K562 (cell line): Measurements from ENCODE around the gene SYCP2. TPM values are rescaled to one million over a fixed set of nuclear protein-coding genes. Genes with fewer than 3 reads are reported as not detected.

ENCODE experiments used
- ATAC-seq: fragments of 200-7000 bp; cut with Tn5 transposase; 3 replicates; pipeline ENCODE4 v1.9.1; 2020; ENCODE audit warnings: moderate library complexity
- BruUV-seq: library from RNA; stranded (reverse); fragments of 400-500 nt; replicated peaks from 2 replicates; lab custom pipeline; 2021; lab: Mats Ljungman, UMichigan
- CTCF ChIA-PET: fragments of 300-600 bp; formaldehyde crosslinking; extraction: SDS; loops from one replicate; lab custom pipeline; 2021; ENCODE audit warnings: low intra/inter-chr PET ratio; lab: Yijun Ruan, JAX
- POLR2A ChIA-PET: fragments of 300-600, 350-650 bp; sonication (Branson Sonifier 250); formaldehyde crosslinking; extraction: SDS; loops from one replicate; lab custom pipeline; 2021; ENCODE audit warnings: antibody characterized with exemption, inconsistent platforms; lab: Yijun Ruan, JAX
- DNase-seq, 4 experiments: peaks; one replicate each; pipeline versions ENCODE4 v3.0.0 to v3.0.0-alpha.2; 2011 to 2018; ENCODE audit warnings: low spot score in 3 of 4, mixed read lengths in 3 of 4; ENCODE audit errors: extremely low read depth in 1 of 4
- FAIRE-seq: peaks from 2 replicates; lab custom pipeline; 2011; peaks lifted over from hg19 to GRCh38; lab: Jason Lieb, UNC
- H2AFZ ChIP-seq: 2 replicates; pipeline ENCODE4 v1.6.0; 2011; ENCODE audit warnings: low read depth, low read length, control low read depth, inconsistent platforms
- H3K27ac ChIP-seq: fragments of 200-600 bp; 3 replicates; pipeline ENCODE4 v1.8.0; 2011; ENCODE audit warnings: low read depth, mild to moderate bottlenecking, control low read depth, inconsistent platforms, low read length, moderate library complexity, mixed read lengths; ENCODE audit errors: extremely low read depth
- H3K27me3 ChIP-seq, 2 experiments: fragments of 300-600 bp in 1 of 2; 2 replicates in 1 of 2; 3 replicates in 1 of 2; pipeline versions ENCODE4 v1.6.0 to v1.8.0; 2011; ENCODE audit warnings: inconsistent platforms in 2 of 2, low read length in 2 of 2, mild to moderate bottlenecking in 1 of 2, mixed read lengths in 1 of 2, moderate library complexity in 1 of 2; ENCODE audit not compliant: control insufficient read depth in 2 of 2, insufficient read depth in 2 of 2
- H3K36me3 ChIP-seq: fragments of 300-600 bp; 3 replicates; pipeline ENCODE4 v1.8.0; 2011; ENCODE audit warnings: mild to moderate bottlenecking, low read length, inconsistent platforms; ENCODE audit not compliant: control insufficient read depth, insufficient read depth
- H3K4me1 ChIP-seq, 2 experiments: fragments of 200-600 bp in 1 of 2; replicated peaks in 1 of 2; 2 replicates in 1 of 2; 3 replicates in 1 of 2; pipeline versions ENCODE4 v1.5.1 to v1.8.0; 2011; ENCODE audit warnings: inconsistent platforms in 2 of 2, low read length in 2 of 2, mild to moderate bottlenecking in 1 of 2, mixed read lengths in 1 of 2, moderate library complexity in 1 of 2; ENCODE audit not compliant: control insufficient read depth in 2 of 2, insufficient read depth in 2 of 2
- H3K4me2 ChIP-seq: 2 replicates; pipeline ENCODE4 v1.6.1; 2011; ENCODE audit warnings: low read length, control low read depth, inconsistent platforms, mixed read lengths; ENCODE audit not compliant: insufficient read depth
- H3K4me3 ChIP-seq: fragments of 200-600 bp; sonication (generic), shearing (Covaris generic); 2 replicates; pipeline ENCODE4 v1.5.1; 2016; ENCODE audit warnings: control low read depth, inconsistent platforms
- H3K79me2 ChIP-seq: fragments of 200-600 bp; 3 replicates; pipeline ENCODE4 v1.8.0; 2011; ENCODE audit warnings: low read length, inconsistent platforms; ENCODE audit not compliant: control insufficient read depth, insufficient read depth
- H3K9ac ChIP-seq, 2 experiments: 2 replicates each; pipeline versions ENCODE4 v1.6.0 to v1.6.1; 2011; ENCODE audit warnings: low read depth in 2 of 2, low read length in 2 of 2, control low read depth in 1 of 2, inconsistent platforms in 1 of 2, mild to moderate bottlenecking in 1 of 2, mixed read lengths in 1 of 2; ENCODE audit not compliant: insufficient read depth in 1 of 2
- H3K9me1 ChIP-seq: one replicate; pipeline ENCODE4 v1.6.0; 2011; ENCODE audit warnings: inconsistent platforms, mild to moderate bottlenecking, low read length, moderate library complexity; ENCODE audit not compliant: control insufficient read depth, insufficient read depth
- H3K9me3 ChIP-seq: replicated peaks from 2 replicates; pipeline ENCODE4 v1.5.1; 2011; ENCODE audit warnings: low read depth, low read length, inconsistent platforms; ENCODE audit not compliant: control insufficient read depth, insufficient read depth
- H4K20me1 ChIP-seq: replicated peaks from 2 replicates; pipeline ENCODE4 v1.6.1; 2011; ENCODE audit warnings: low read length, inconsistent platforms, mixed read lengths; ENCODE audit not compliant: control insufficient read depth, insufficient read depth
- ARHGAP35 ChIP-seq: fragments of 450-650 bp; IDR thresholded peaks from 2 replicates; pipeline ENCODE4 v1.6.1; 2018; ENCODE audit not compliant: partially characterized antibody
- CREB3L1 ChIP-seq: fragments of 450-650 bp; IDR thresholded peaks from 2 replicates; pipeline ENCODE4 v1.6.1; 2014; ENCODE audit warnings: low read depth, mild to moderate bottlenecking, moderate library complexity, borderline replicate concordance
- ESRRB ChIP-seq: fragments of 250-450 bp; sonication (Bioruptor Pico); IDR thresholded peaks from 2 replicates; pipeline ENCODE4 v1.5.0; 2020; ENCODE audit warnings: mild to moderate bottlenecking, moderate library complexity, borderline replicate concordance
- ETS2 ChIP-seq: IDR thresholded peaks from 2 replicates; pipeline ENCODE4 v1.6.1; 2016; ENCODE audit warnings: borderline replicate concordance, missing genetic modification characterization, mild to moderate bottlenecking, moderate library complexity, missing compliant biosample characterization; ENCODE audit not compliant: poor library complexity, severe bottlenecking
- HDAC2 ChIP-seq: fragments of 450-650 bp; IDR thresholded peaks from 2 replicates; pipeline ENCODE4 v1.6.1; 2016; ENCODE audit warnings: mild to moderate bottlenecking
- HNRNPUL1 ChIP-seq: fragments of 200-400 bp; formaldehyde crosslinking; IDR thresholded peaks from 2 replicates; pipeline ENCODE4 v1.6.1; 2017; ENCODE audit warnings: low read length
- RBM39 ChIP-seq: fragments of 200-400 bp; formaldehyde crosslinking; optimal IDR thresholded peaks from 2 replicates; pipeline ENCODE3; 2018; ENCODE audit warnings: low read depth, low read length
- RFX7 ChIP-seq: fragments of 250-450 bp; sonication (Bioruptor Pico); IDR thresholded peaks from 2 replicates; pipeline ENCODE4 v1.5.1; 2021; ENCODE audit warnings: mild to moderate bottlenecking
- ZBTB43 ChIP-seq: sonication (generic); formaldehyde crosslinking; IDR thresholded peaks from 2 replicates; pipeline ENCODE4 v1.8.0; 2023; ENCODE audit warnings: mild to moderate bottlenecking, missing genetic modification reagents
- ZFP36 ChIP-seq: fragments of 150-350 bp; IDR thresholded peaks from 2 replicates; pipeline ENCODE4 v1.6.1; 2018; ENCODE audit warnings: low read length, low read depth; ENCODE audit not compliant: partially characterized antibody
- ZNF431 ChIP-seq: sonication (generic); formaldehyde crosslinking; IDR thresholded peaks from 2 replicates; pipeline ENCODE4 v1.8.0; 2022; ENCODE audit warnings: mild to moderate bottlenecking, missing genetic modification reagents
- WGBS: fragments of 100-300 bp; shearing (Covaris generic); methylation state at CpG from one replicate; pipeline ENCODE4 v1.1.6; 2016; ENCODE audit warnings: low coverage, mixed read lengths; ENCODE audit not compliant: insufficient coverage; ENCODE audit errors: missing lambda C conversion rate; 5-methylcytosine and 5-hydroxymethylcytosine counted together
- in situ Hi-C: fragments of 300-500 bp; cut with MboI; formaldehyde crosslinking; loops from 4 replicates; pipeline ENCODE4 v1.15.0; 2018; ENCODE audit warnings: inconsistent platforms, mixed read lengths
- intact Hi-C: fragments of 100-400 bp; cut with micrococcal nuclease; formaldehyde crosslinking; loops from 2 replicates; pipeline ENCODE4 v1.14.2; 2022
- polyA plus RNA-seq, 8 experiments: library from polyadenylated mRNA; depleted of rRNA in 4 of 8; stranded (reverse) in 5 of 8; unstranded in 3 of 8; fragments of >200 nt; fragmentation: Nextera tagmentation in 2 of 8; fragmentation: Illumina TruSeq in 1 of 8; extraction: Ambion mirVana in 2 of 8; extraction: Trizol in 1 of 8; gene quantifications; 2 replicates each; pipeline versions ENCODE4 v1.2.1 to v1.2.3, GENCODE V29; 2011 to 2014; ENCODE audit warnings: inconsistent platforms in 1 of 8, missing spikeins in 1 of 8
- total RNA-seq, 7 experiments: library from RNA; depleted of rRNA in 6 of 7; stranded (reverse); fragments of >200 nt in 6 of 7; fragmentation: Illumina TruSeq in 2 of 7; extraction: Trizol in 2 of 7; gene quantifications; 2 replicates each; pipeline versions ENCODE4 v1.2.1 to v1.2.3, GENCODE V29; 2011 to 2021; ENCODE audit warnings: low replicate concordance in 1 of 7

SYCP2 gene
- total and polyA plus RNA-seq, 9 of the 15 experiments (the other 6 are each of a cell fraction or from before 2014, with no cell fraction given) = 0.24 to 1.6 (median 0.67) TPM

GRCh38 chr20:59829786-59830664 lies 103.4 kb downstream of the SYCP2 start:
- no peak overlapping the region for H3K27ac ChIP-seq
- no peaks in the 10 kb centered on the region for H4K20me1 ChIP-seq
- H3K9ac ChIP-seq = no peak overlapping the region
- POLR2A ChIA-PET = interaction anchor here (0.6 kb wide), 1 partner anchor 10 kb away, joined by 3 read pairs; no protein-coding TSS in a partner anchor
- no peaks in the 10 kb centered on the region for H3K4me1 ChIP-seq
- H3K79me2 ChIP-seq = no peaks in the 10 kb centered on the region
- H3K4me3 ChIP-seq = no peak overlapping the region
- TF ChIP-seq CREB3L1 (no peak), HDAC2 (no peak), HNRNPUL1 (no peak), ZNF431 (CRISPR knock-in tag) (no peak), RBM39 (no peak), ETS2 (tag) (no peak), RFX7 (CRISPR knock-in tag) (no peak), ARHGAP35 (peak; percentile 58), ESRRB (CRISPR knock-in tag) (no peak), ZFP36 (peak; percentile 59), ZBTB43 (CRISPR knock-in tag) (no peak)
- TF ChIP-seq, all 486 proteins: peak for 2
- H3K4me2 ChIP-seq = no peak overlapping the region
- no TSS peak for BruUV-seq
- in situ Hi-C loops = loop anchor here (10.0 kb wide), 1 partner anchor 1955 kb away; no protein-coding TSS in a partner anchor
- no peaks in the 10 kb centered on the region for H3K36me3 ChIP-seq
- H3K9me3 ChIP-seq = no peaks in the 10 kb centered on the region
- FAIRE-seq (no peak), DNase-seq (no peak), ATAC-seq (no peak)
- H3K27me3 ChIP-seq = peaks cover 0 to 1% of the 10 kb centered on the region in 2 experiments; a peak in 3 of 5 replicates
- no peak overlapping the region for H2AFZ ChIP-seq
- H3K9me1 ChIP-seq = no peaks in the 10 kb centered on the region
- intact Hi-C loops = no loop called here
- WGBS = under 1% methylated on average over 12 of the region's 12 CpGs
- CTCF ChIA-PET = no interaction called here
